ENCODE data around the gene LFNG. TPM values are rescaled to one million over a fixed set of nuclear protein-coding genes. Genes with fewer than 3 reads are reported as not detected.
A peak's percentile ranks its signal among the peaks of the same experiment; 100 is the strongest.

LFNG gene
- total and polyA plus RNA-seq, 2 of the 13 experiments (the other 11 are each of a cell fraction or from before 2014, with no cell fraction given): 0.44 to 1.5 TPM

- no peak for TF ChIP-seq CEBPZ (IDR thresholded peaks at IDR 0.05; ENCODE audit: low read length)
- TF ChIP-seq HMG20B (CRISPR knock-in tag; conservative IDR thresholded peaks at IDR 0.05): no peak
- TF ChIP-seq NFYB (CRISPR knock-in tag; IDR thresholded peaks at IDR 0.05): no peak
- no peak for TF ChIP-seq TBL1XR1 (IDR thresholded peaks at IDR 0.05; ENCODE audit: borderline replicate concordance, low read length, partially characterized antibody)
- no peak for TF ChIP-seq ZNF180 (CRISPR knock-in tag; IDR thresholded peaks at IDR 0.05; ENCODE audit: borderline replicate concordance, low read depth)
- TF ChIP-seq, protein P1, sequence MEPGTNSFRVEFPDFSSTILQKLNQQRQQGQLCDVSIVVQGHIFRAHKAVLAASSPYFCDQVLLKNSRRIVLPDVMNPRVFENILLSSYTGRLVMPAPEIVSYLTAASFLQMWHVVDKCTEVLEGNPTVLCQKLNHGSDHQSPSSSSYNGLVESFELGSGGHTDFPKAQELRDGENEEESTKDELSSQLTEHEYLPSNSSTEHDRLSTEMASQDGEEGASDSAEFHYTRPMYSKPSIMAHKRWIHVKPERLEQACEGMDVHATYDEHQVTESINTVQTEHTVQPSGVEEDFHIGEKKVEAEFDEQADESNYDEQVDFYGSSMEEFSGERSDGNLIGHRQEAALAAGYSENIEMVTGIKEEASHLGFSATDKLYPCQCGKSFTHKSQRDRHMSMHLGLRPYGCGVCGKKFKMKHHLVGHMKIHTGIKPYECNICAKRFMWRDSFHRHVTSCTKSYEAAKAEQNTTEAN (CRISPR knock-in tag; conservative IDR thresholded peaks at IDR 0.05): no peak; the same call in 1 of the 2 replicates
- TF ChIP-seq U2AF2 (IDR thresholded peaks at IDR 0.05; ENCODE audit: low read depth, low read length): no peak
- TF ChIP-seq, protein P2, sequence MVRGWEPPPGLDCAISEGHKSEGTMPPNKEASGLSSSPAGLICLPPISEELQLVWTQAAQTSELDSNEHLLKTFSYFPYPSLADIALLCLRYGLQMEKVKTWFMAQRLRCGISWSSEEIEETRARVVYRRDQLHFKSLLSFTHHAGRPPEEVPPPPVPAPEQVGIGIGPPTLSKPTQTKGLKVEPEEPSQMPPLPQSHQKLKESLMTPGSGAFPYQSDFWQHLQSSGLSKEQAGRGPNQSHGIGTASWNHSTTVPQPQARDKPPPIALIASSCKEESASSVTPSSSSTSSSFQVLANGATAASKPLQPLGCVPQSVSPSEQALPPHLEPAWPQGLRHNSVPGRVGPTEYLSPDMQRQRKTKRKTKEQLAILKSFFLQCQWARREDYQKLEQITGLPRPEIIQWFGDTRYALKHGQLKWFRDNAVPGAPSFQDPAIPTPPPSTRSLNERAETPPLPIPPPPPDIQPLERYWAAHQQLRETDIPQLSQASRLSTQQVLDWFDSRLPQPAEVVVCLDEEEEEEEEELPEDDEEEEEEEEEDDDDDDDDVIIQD (CRISPR knock-in tag; IDR thresholded peaks at IDR 0.05; ENCODE audit: low read depth): no peak
- no peak for TF ChIP-seq IKZF4 (CRISPR knock-in tag; IDR thresholded peaks at IDR 0.05; ENCODE audit: borderline replicate concordance, low read depth, not compliant biosample characterization)
- TF ChIP-seq, protein P3, sequence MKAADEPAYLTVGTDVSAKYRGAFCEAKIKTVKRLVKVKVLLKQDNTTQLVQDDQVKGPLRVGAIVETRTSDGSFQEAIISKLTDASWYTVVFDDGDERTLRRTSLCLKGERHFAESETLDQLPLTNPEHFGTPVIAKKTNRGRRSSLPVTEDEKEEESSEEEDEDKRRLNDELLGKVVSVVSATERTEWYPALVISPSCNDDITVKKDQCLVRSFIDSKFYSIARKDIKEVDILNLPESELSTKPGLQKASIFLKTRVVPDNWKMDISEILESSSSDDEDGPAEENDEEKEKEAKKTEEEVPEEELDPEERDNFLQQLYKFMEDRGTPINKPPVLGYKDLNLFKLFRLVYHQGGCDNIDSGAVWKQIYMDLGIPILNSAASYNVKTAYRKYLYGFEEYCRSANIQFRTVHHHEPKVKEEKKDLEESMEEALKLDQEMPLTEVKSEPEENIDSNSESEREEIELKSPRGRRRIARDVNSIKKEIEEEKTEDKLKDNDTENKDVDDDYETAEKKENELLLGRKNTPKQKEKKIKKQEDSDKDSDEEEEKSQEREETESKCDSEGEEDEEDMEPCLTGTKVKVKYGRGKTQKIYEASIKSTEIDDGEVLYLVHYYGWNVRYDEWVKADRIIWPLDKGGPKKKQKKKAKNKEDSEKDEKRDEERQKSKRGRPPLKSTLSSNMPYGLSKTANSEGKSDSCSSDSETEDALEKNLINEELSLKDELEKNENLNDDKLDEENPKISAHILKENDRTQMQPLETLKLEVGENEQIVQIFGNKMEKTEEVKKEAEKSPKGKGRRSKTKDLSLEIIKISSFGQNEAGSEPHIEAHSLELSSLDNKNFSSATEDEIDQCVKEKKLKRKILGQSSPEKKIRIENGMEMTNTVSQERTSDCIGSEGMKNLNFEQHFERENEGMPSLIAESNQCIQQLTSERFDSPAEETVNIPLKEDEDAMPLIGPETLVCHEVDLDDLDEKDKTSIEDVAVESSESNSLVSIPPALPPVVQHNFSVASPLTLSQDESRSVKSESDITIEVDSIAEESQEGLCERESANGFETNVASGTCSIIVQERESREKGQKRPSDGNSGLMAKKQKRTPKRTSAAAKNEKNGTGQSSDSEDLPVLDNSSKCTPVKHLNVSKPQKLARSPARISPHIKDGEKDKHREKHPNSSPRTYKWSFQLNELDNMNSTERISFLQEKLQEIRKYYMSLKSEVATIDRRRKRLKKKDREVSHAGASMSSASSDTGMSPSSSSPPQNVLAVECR (CRISPR knock-in tag; IDR thresholded peaks at IDR 0.05; ENCODE audit: borderline replicate concordance): peak; percentile 95
- TF ChIP-seq ZBTB25 (CRISPR knock-in tag; IDR thresholded peaks at IDR 0.05): no peak
- TF ChIP-seq TGIF2 (CRISPR knock-in tag; IDR thresholded peaks at IDR 0.05): no peak
- no peak for TF ChIP-seq ZNF546 (CRISPR knock-in tag; conservative IDR thresholded peaks at IDR 0.05)
- TF ChIP-seq ZBTB20 (CRISPR knock-in tag; IDR thresholded peaks at IDR 0.05; ENCODE audit: borderline replicate concordance, low read depth): no peak
- TF ChIP-seq RBAK (CRISPR knock-in tag; IDR thresholded peaks at IDR 0.05): no peak
Measured at GRCh38 chr7:2558629-2559282, 39.2 kb downstream of the LFNG start, which contains the start of gene IQCE (continued).

All from HepG2 (cell line).